Mucosa of rectum (tissue), 2 donors: ENCODE measurements around the gene RRH.

Experiments used
- H3K27ac ChIP-seq, 2 donors: one replicate each; pipeline ENCODE4 v1.7.0; 2013; ENCODE audit warnings: inconsistent platforms in 2 of 2, low read depth in 2 of 2, low read length in 2 of 2
- H3K27me3 ChIP-seq, 2 donors: one replicate each; pipeline ENCODE4 v1.7.0; 2013; ENCODE audit warnings: low read length in 2 of 2; ENCODE audit not compliant: control insufficient read depth in 2 of 2, insufficient read depth in 2 of 2
- H3K36me3 ChIP-seq, 2 donors: one replicate each; pipeline ENCODE4 v1.7.0; 2013; ENCODE audit warnings: low read length in 2 of 2; ENCODE audit not compliant: control insufficient read depth in 2 of 2, insufficient read depth in 2 of 2
- H3K4me1 ChIP-seq, 2 donors: one replicate each; pipeline ENCODE4 v1.7.0; 2013; ENCODE audit warnings: low read length in 2 of 2, mild to moderate bottlenecking in 1 of 2; ENCODE audit not compliant: control insufficient read depth in 2 of 2, insufficient read depth in 2 of 2
- H3K4me3 ChIP-seq, 2 donors: one replicate each; pipeline ENCODE4 v1.7.0; 2013; ENCODE audit warnings: low read length in 2 of 2
- H3K9ac ChIP-seq, 2 donors: one replicate each; pipeline ENCODE4 v1.7.0; 2013; ENCODE audit warnings: low read length in 2 of 2, low read depth in 1 of 2, mild to moderate bottlenecking in 1 of 2
- H3K9me3 ChIP-seq, 2 donors: one replicate each; pipeline ENCODE4 v1.7.0; 2013; ENCODE audit warnings: low read length in 2 of 2; ENCODE audit not compliant: control insufficient read depth in 2 of 2
- donor health status: healthy.
- donor health status: Normal muscosa, but diverticular disease.

Gene RRH

DNA sequence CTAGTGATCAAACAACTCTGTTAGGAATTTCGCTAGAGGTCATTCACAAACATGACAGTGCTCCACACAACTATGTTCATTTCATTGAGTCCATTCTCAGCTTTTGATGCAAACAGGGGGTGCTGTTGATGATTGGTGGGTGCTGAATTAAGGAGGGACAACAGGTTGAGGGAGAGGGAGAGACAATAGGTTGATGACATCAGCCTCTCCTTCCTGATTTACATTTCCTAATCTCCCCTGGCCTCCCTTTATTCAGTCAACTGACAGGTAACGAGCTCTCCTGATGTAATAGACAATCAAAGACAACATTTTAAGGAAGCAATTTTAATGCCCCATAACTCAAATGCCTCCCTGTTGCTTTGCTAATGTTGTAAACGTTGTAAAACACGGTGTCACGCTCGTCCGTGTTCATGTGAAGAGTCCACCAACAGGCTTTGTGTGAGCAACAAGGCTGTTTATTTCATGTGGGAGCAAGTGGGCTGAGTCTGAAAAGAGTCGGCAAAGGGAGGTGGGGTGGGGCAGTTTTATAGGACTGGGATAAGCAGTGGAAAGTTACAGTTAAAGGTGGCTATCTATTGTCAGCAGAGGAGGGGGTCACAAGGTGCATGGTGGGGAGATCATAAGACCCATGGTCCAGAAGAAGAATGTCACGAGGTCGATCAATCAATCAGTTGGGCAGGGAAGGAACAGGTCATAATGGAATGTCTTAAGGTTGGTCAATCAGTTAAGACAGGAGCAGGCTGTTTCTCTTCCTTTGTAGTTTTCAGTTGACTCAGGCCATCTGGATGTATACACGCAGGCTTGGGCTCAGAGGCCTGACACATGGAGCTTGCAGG is 17.0 kb upstream of the RRH start:
- Histone ChIP-seq H3K36me3 (no peaks in the 10 kb centered on the region), H3K9ac (no peak overlapping the region), H3K27me3 (no peaks in the 10 kb centered on the region), H3K4me1 (peaks cover 0 to 7% of the 10 kb centered on the region in 2 donors), H3K27ac (no peak overlapping the region), H3K4me3 (peak overlapping the region in 1 of 2 donors; percentile 12), H3K9me3 (no peaks in the 10 kb centered on the region)

DNA sequence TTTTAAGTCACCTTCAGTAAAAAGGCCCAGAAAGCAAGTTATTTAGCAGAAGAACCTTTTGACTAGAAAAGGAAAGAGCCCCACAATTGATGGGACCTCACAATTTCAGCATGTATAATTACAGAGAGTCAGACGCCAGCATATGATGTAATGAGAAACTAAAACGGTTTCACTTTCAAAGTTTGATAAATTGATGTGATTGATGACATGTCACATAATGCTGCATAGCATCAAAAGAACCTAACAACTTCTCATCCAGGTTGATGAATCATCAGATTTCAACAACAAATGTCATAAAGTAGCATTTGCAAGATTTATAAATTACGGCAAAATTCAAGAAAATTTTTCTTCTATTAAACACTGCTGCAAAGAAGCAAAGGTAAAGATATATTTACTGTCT is 16.1 kb upstream of the RRH start:
- H3K9ac ChIP-seq = no peak overlapping the region
- no peaks in the 10 kb centered on the region for H3K36me3 ChIP-seq
- no peaks in the 10 kb centered on the region for H3K27me3 ChIP-seq
- H3K27ac ChIP-seq = no peak overlapping the region
- peaks cover 5 to 16% of the 10 kb centered on the region in 2 donors for H3K4me1 ChIP-seq
- no peaks in the 10 kb centered on the region for H3K9me3 ChIP-seq
- H3K4me3 ChIP-seq = no peak overlapping the region

DNA sequence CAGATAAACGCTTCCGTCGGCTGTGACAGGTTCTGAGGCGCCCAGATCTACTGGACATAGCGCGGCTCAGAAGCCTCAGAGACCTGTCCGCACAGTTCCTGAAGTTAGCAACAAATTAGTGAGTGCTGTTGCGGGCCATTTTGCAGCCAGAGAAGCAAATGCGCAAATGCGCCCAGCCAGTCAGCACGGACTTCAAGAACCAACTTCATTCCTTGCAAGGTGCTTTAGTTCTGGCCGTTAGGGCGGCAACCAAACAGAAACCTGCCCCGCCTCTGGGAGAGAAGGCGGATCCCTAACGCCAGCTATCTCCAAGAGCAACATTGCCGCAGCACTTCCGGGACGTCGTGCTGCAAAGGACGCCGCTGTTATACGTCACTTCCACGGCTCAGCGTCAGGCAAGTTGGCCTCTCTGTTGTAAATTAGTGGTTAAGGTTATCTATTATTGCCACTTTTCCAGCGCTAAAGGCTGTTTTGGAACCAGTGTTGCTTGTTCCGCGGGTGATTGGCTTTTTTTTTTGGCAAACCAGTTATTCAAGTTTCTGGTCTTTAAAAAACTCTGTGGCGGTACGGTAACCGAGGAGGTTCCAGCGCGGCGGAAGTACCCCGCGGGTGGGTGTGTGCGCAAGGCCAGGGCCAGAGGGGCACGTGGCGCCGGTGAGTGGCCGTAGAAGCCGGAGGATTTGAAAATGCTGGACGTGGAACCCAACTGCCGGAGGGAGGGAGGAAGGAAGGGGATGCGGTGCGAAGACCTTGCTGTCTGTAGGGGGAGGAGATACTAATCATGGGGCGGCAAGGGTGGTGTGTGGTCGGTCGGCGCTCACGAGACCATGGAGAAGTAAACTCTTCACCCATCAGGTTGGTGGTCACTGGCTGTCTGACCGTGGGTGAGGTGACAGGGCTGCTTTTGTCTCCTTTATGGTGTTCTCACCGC is 12.4 kb upstream of the RRH start, which contains the start of gene GAR1:
Gene GAR1, plus strand, starts transcription at position 612 of the 931 bp plus-strand sequence. CDS start 403 bp downstream, outside the sequence.
- H3K9me3 ChIP-seq = no peaks in the 10 kb centered on the region
- H3K4me1 ChIP-seq = peaks cover 7 to 19% of the 10 kb centered on the region in 2 donors
- no peaks in the 10 kb centered on the region for H3K27me3 ChIP-seq
- peaks cover 9 to 15% of the 10 kb centered on the region in 2 donors for H3K36me3 ChIP-seq
- H3K27ac ChIP-seq = peak within 1 kb of the TSS; percentile 89 to 92
- peak within 1 kb of the TSS; percentile 74 to 97 for H3K9ac ChIP-seq
- H3K4me3 ChIP-seq = peak within 1 kb of the TSS; percentile 86 to 100

DNA sequence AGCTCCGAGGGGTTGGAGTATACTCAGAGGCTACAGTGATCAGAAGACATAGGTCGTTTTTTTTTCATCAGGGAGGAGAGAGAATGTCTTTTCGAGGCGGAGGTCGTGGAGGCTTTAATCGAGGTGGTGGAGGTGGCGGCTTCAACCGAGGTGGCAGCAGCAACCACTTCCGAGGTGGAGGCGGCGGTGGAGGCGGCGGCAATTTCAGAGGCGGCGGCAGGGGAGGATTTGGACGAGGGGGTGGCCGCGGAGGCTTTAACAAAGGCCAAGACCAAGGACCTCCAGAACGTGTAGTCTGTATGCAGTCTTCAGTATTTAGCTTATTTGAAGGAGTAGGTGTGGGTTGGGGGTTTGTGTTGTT is 11.7 kb upstream of the RRH start:
- Histone ChIP-seq H3K4me3 (peak overlapping the region; percentile 86 to 100), H3K9ac (peak overlapping the region; percentile 74 to 97), H3K27me3 (no peaks in the 10 kb centered on the region), H3K9me3 (no peaks in the 10 kb centered on the region), H3K36me3 (peaks cover 16 to 19% of the 10 kb centered on the region in 2 donors), H3K27ac (peak overlapping the region; percentile 89 to 92), H3K4me1 (peaks cover 7 to 16% of the 10 kb centered on the region in 2 donors)

DNA sequence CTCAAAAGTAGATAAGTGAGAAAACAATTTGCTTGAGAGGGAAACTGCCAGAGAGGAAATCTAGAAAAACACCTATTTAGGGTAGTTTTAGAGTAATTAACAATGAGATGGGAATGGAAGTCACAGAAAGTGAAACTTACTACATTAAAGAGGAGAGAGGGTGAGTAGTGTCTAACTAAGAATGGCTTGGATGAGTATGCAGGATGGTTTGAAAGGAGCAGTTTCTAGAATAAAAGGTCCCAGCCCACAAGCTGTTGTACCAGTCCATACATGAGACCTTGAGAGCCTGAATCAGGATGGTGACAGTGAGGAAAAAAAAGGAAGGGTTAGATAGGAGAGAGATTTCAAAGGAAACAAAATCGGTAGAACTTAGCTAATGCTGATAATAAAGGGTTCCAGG is 10.9 kb upstream of the RRH start:
- H3K9me3 ChIP-seq = no peaks in the 10 kb centered on the region
- H3K4me3 ChIP-seq = peak overlapping the region in 1 of 2 donors; percentile 100
- peaks cover 16 to 21% of the 10 kb centered on the region in 2 donors for H3K36me3 ChIP-seq
- H3K27ac ChIP-seq = no peak overlapping the region
- peaks cover 7 to 16% of the 10 kb centered on the region in 2 donors for H3K4me1 ChIP-seq
- peak overlapping the region in 1 of 2 donors; percentile 1 for H3K9ac ChIP-seq
- no peaks in the 10 kb centered on the region for H3K27me3 ChIP-seq

DNA sequence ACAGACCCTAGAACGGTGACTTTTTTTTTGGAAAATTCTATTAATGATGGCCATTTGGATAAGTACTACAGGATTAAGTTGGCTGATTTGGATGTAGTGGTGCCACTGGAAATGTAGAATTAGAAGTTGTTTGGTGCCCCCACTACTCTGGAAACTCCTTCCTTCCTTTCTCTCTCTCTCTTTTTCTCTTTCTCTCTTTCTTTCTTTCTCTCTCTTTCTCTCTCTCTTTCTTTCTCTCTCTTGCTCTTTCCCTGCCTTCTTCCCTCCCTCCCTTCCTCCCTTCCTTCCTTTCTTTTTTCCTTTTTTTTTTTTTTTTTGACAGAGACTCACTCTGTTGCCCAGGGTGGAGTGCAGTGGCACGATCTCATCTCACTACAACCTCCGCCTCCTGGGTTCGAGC is 9.5 kb upstream of the RRH start:
- Histone ChIP-seq H3K36me3 (peaks cover 25 to 28% of the 10 kb centered on the region in 2 donors), H3K9me3 (no peaks in the 10 kb centered on the region), H3K4me1 (peaks cover 7 to 16% of the 10 kb centered on the region in 2 donors), H3K27ac (no peak overlapping the region), H3K9ac (no peak overlapping the region), H3K4me3 (no peak overlapping the region), H3K27me3 (no peaks in the 10 kb centered on the region)

DNA sequence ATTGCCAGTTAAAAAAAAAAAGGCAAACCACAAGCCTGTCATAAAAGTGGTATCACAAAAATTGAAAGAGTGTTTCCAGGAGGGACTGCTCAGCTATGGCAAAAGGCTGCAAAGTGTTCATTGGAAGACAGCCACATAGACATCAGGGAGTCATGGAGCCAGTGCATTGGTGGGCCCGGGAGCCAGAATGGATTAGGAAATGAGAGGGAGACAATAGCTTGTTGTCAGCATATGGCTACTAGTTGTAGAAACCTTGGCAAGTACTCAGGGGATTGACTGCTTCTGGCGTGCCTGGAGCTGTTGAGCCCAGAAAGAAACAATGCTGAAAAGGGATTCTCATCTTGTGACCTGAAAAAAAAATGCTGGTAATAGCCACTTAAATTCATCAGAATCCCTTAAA is 7.2 kb upstream of the RRH start:
- H3K27ac ChIP-seq = no peak overlapping the region
- peaks cover 36% of the 10 kb centered on the region in 2 donors for H3K36me3 ChIP-seq
- H3K4me3 ChIP-seq = no peak overlapping the region
- peaks cover 7 to 12% of the 10 kb centered on the region in 2 donors for H3K4me1 ChIP-seq
- no peaks in the 10 kb centered on the region for H3K27me3 ChIP-seq
- H3K9ac ChIP-seq = no peak overlapping the region
- no peaks in the 10 kb centered on the region for H3K9me3 ChIP-seq

DNA sequence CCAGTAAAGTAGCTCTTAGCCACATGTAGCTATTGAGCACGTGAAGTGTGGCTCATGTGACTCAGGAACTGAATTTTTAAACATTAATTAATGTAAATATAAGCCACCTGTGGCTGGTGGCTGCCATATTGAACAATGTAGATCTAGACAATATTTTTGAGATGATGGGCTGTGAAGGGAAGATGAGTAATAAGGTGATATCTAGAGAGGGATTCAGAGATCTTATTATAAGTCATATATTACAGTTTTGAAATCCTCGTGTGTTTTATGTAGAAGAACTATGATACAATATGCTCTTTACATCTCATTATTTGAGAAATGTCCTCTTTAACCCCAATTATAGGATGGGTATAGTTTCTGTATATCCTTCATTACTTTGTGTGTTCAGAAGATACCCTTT is 6.6 kb upstream of the RRH start:
- no peaks in the 10 kb centered on the region for H3K9me3 ChIP-seq

DNA sequence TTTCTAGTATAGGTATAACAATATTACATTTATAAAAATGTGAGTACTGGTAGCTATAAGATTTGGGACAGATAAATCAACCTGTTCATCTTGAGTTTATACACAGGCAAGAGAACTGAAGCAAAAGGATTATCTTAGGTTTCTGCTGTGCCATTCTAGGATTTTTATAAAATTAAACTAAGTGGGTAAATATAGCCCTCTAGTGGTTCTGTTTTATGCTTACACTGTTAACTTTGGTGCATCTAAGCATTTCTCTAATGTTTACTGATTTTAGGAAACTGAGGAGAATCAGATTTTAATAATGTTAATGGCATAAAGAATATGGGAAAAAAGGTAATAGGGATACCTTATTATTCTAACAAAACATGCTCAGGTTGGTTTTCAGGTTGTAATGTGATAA is 1.1 kb upstream of the RRH start:
- no peak overlapping the region for H3K4me3 ChIP-seq
- H3K9me3 ChIP-seq = no peaks in the 10 kb centered on the region
- H3K9ac ChIP-seq = no peak overlapping the region
- H3K27ac ChIP-seq = no peak overlapping the region
- peaks cover 16 to 21% of the 10 kb centered on the region in 2 donors for H3K36me3 ChIP-seq
- H3K27me3 ChIP-seq = no peaks in the 10 kb centered on the region
- H3K4me1 ChIP-seq = no peaks in the 10 kb centered on the region

More for the DNA sequence above, 6.6 kb upstream of the RRH start:
- no peak overlapping the region for H3K27ac ChIP-seq
- peaks cover 5 to 8% of the 10 kb centered on the region in 2 donors for H3K4me1 ChIP-seq
- no peaks in the 10 kb centered on the region for H3K27me3 ChIP-seq
- peaks cover 36 to 38% of the 10 kb centered on the region in 2 donors for H3K36me3 ChIP-seq
- no peak overlapping the region for H3K4me3 ChIP-seq
- no peak overlapping the region for H3K9ac ChIP-seq

DNA sequence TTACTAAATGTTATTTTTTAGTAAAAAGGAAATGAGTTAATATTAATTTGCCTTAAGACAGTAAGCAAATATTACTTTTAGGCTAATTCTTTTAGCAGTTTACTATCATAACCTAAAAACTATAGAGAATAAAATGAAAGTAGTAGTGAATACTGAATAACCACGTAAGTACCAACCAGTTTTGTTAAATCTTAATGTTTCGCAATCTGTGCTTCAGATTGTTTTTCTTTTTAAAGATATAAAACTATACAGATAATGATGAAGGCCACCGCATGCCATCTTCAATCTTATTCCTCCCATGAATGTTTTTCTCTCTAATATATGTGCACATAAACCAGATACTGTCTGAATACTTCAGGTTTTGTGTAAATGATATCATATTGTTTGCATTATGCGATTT is 6.0 kb downstream of the RRH start:
- Histone ChIP-seq H3K9ac (no peak overlapping the region), H3K9me3 (no peaks in the 10 kb centered on the region), H3K4me3 (no peak overlapping the region), H3K27ac (no peak overlapping the region), H3K27me3 (no peaks in the 10 kb centered on the region), H3K4me1 (no peaks in the 10 kb centered on the region), H3K36me3 (no peaks in the 10 kb centered on the region)
